T-helper 17 cell (primary cell): ENCODE results near the gene SULT1A2. TPM values are rescaled to one million over a fixed set of nuclear protein-coding genes. Genes with fewer than 3 reads are reported as not detected.
A peak's percentile ranks its signal among the peaks of the same experiment; 100 is the strongest.

Experiments used
- ATAC-seq: fragments of 150-1000 bp; cut with Tn5 transposase; 2 replicates; pipeline ENCODE4 v1.10.0; 2021; ENCODE audit warnings: mild to moderate bottlenecking, moderate library complexity
- DNase-seq, 3 donors: peaks; one replicate each; pipeline versions ENCODE4 v3.0.0 to v3.0.0-alpha.2; 2020 to 2021
- H3K9me3 ChIP-seq: one replicate; pipeline ENCODE4 v1.7.0; 2013; ENCODE audit warnings: low read length, mild to moderate bottlenecking; ENCODE audit not compliant: control insufficient read depth, poor library complexity, severe bottlenecking
- H3K27ac Mint-ChIP-seq: one replicate; pipeline ENCODE4 v1.8.0; 2022; ENCODE audit warnings: mild to moderate bottlenecking, moderate library complexity, mixed read lengths
- H3K27me3 Mint-ChIP-seq: one replicate; pipeline ENCODE4 v1.8.0; 2022; ENCODE audit warnings: mixed read lengths
- H3K36me3 Mint-ChIP-seq: one replicate; pipeline ENCODE4 v1.8.0; 2022; ENCODE audit warnings: low read depth, mixed read lengths
- H3K4me1 Mint-ChIP-seq: one replicate; pipeline ENCODE4 v1.8.0; 2022; ENCODE audit warnings: mild to moderate bottlenecking, mixed read lengths
- H3K4me3 Mint-ChIP-seq: one replicate; pipeline ENCODE4 v1.8.0; 2022; ENCODE audit warnings: mild to moderate bottlenecking, moderate library complexity, mixed read lengths
- total RNA-seq, 4 donors: library from RNA in 2 of 4; stranded (reverse) in 2 of 4; gene quantifications; one replicate each; pipeline ENCODE4 v1.2.3 and lab custom pipeline; 2022 to 2026

SULT1A2 gene
- total RNA-seq, 2 donors from 2014 or later: 0.22 TPM; not detected in 1

GRCh38 chr16:28592511-28592910 is 4.3 kb downstream of the SULT1A2 start:
- no peaks in the 10 kb centered on the region for H3K9me3 ChIP-seq
- DNase-seq (no peak), ATAC-seq (no peak)
- peaks cover 7% of the 10 kb centered on the region for H3K4me1 Mint-ChIP-seq
- no peak overlapping the region for H3K27ac Mint-ChIP-seq
- no peak overlapping the region for H3K4me3 Mint-ChIP-seq
- no peaks in the 10 kb centered on the region for H3K27me3 Mint-ChIP-seq
- peaks cover 9% of the 10 kb centered on the region for H3K36me3 Mint-ChIP-seq

- ATAC-seq (no peak), DNase-seq (no peak)
- Mint-ChIP-seq H3K36me3 (peaks cover 9% of the 10 kb centered on the region), H3K4me3 (no peak overlapping the region), H3K27me3 (no peaks in the 10 kb centered on the region), H3K27ac (no peak overlapping the region), H3K4me1 (peaks cover 7% of the 10 kb centered on the region)
- no peaks in the 10 kb centered on the region for H3K9me3 ChIP-seq
Observed at GRCh38 chr16:28591355-28591754, 5.5 kb downstream of the SULT1A2 start.

GRCh38 chr16:28590384-28591340 is 6.2 kb downstream of the SULT1A2 start:
- Mint-ChIP-seq H3K27me3 (no peaks in the 10 kb centered on the region), H3K27ac (no peak overlapping the region), H3K4me3 (no peak overlapping the region), H3K36me3 (peaks cover 9% of the 10 kb centered on the region), H3K4me1 (peaks cover 7% of the 10 kb centered on the region)
- DNase-seq (no peak), ATAC-seq (no peak)
- H3K9me3 ChIP-seq: no peaks in the 10 kb centered on the region

- DNase-seq: no peak
- peaks cover 9% of the 10 kb centered on the region for H3K36me3 Mint-ChIP-seq
Observed at GRCh38 chr16:28589930-28590329, 6.9 kb downstream of the SULT1A2 start.

GRCh38 chr16:28589069-28589468 is 7.8 kb downstream of the SULT1A2 start:
- Mint-ChIP-seq H3K4me3 (no peak overlapping the region), H3K4me1 (peaks cover 5% of the 10 kb centered on the region), H3K27ac (peak overlapping the region; percentile 79), H3K27me3 (no peaks in the 10 kb centered on the region), H3K36me3 (peaks cover 11% of the 10 kb centered on the region)
- H3K9me3 ChIP-seq: no peaks in the 10 kb centered on the region
- DNase-seq (no peak), ATAC-seq (no peak)

More at GRCh38 chr16:28589930-28590329, 6.9 kb downstream of the SULT1A2 start:
- H3K4me1 Mint-ChIP-seq: peaks cover 3% of the 10 kb centered on the region
- no peaks in the 10 kb centered on the region for H3K27me3 Mint-ChIP-seq
- no peak overlapping the region for H3K4me3 Mint-ChIP-seq
- ATAC-seq: no peak
- H3K27ac Mint-ChIP-seq: no peak overlapping the region
- no peaks in the 10 kb centered on the region for H3K9me3 ChIP-seq

- no peak overlapping the region for H3K4me3 Mint-ChIP-seq
- ATAC-seq (no peak), DNase-seq (no peak)
- H3K27ac Mint-ChIP-seq: no peak overlapping the region
- peaks cover 13% of the 10 kb centered on the region for H3K36me3 Mint-ChIP-seq
- no peaks in the 10 kb centered on the region for H3K27me3 Mint-ChIP-seq
- peaks cover 5% of the 10 kb centered on the region for H3K4me1 Mint-ChIP-seq
- no peaks in the 10 kb centered on the region for H3K9me3 ChIP-seq
Observed at GRCh38 chr16:28587386-28587785, 9.5 kb downstream of the SULT1A2 start.

- H3K36me3 Mint-ChIP-seq: peaks cover 16% of the 10 kb centered on the region
- H3K9me3 ChIP-seq: no peaks in the 10 kb centered on the region
- no peak overlapping the region for H3K4me3 Mint-ChIP-seq
- ATAC-seq (no peak), DNase-seq (no peak)
- H3K27ac Mint-ChIP-seq: no peak overlapping the region
- peaks cover 7% of the 10 kb centered on the region for H3K4me1 Mint-ChIP-seq
- H3K27me3 Mint-ChIP-seq: no peaks in the 10 kb centered on the region
Observed at GRCh38 chr16:28586466-28586865, 10.4 kb downstream of the SULT1A2 start.

- H3K4me3 Mint-ChIP-seq: no peak overlapping the region
- peaks cover 14% of the 10 kb centered on the region for H3K36me3 Mint-ChIP-seq
- ATAC-seq (no peak), DNase-seq (no peak)
- no peak overlapping the region for H3K27ac Mint-ChIP-seq
- H3K4me1 Mint-ChIP-seq: peaks cover 7% of the 10 kb centered on the region
- H3K27me3 Mint-ChIP-seq: no peaks in the 10 kb centered on the region
- H3K9me3 ChIP-seq: no peaks in the 10 kb centered on the region
Observed at GRCh38 chr16:28585674-28586073, 11.2 kb downstream of the SULT1A2 start.

GRCh38 chr16:28580726-28581315 is 16.0 kb downstream of the SULT1A2 start:
- Mint-ChIP-seq H3K27me3 (no peaks in the 10 kb centered on the region), H3K4me1 (peaks cover 17% of the 10 kb centered on the region), H3K4me3 (no peak overlapping the region), H3K36me3 (peaks cover 9% of the 10 kb centered on the region), H3K27ac (no peak overlapping the region)
- ATAC-seq: no peak
- DNase-seq: no peak
- H3K9me3 ChIP-seq: no peaks in the 10 kb centered on the region

- Mint-ChIP-seq H3K4me3 (no peak overlapping the region), H3K4me1 (peaks cover 32% of the 10 kb centered on the region), H3K36me3 (no peaks in the 10 kb centered on the region), H3K27me3 (no peaks in the 10 kb centered on the region), H3K27ac (no peak overlapping the region)
- ATAC-seq: no peak
- DNase-seq: no peak
- H3K9me3 ChIP-seq: no peaks in the 10 kb centered on the region
Observed at GRCh38 chr16:28575446-28576109, 21.3 kb downstream of the SULT1A2 start.

GRCh38 chr16:28574925-28575324 is 21.9 kb downstream of the SULT1A2 start:
- Mint-ChIP-seq H3K4me3 (no peak overlapping the region), H3K36me3 (no peaks in the 10 kb centered on the region), H3K4me1 (peaks cover 33% of the 10 kb centered on the region), H3K27ac (no peak overlapping the region), H3K27me3 (no peaks in the 10 kb centered on the region)
- ATAC-seq: no peak
- no peaks in the 10 kb centered on the region for H3K9me3 ChIP-seq
- DNase-seq: no peak

GRCh38 chr16:28573738-28574718 is 22.8 kb downstream of the SULT1A2 start:
- DNase-seq: no peak
- ATAC-seq: no peak
- Mint-ChIP-seq H3K36me3 (no peaks in the 10 kb centered on the region), H3K27ac (peak overlapping the region; percentile 63), H3K4me1 (peaks cover 38% of the 10 kb centered on the region), H3K4me3 (no peak overlapping the region), H3K27me3 (no peaks in the 10 kb centered on the region)
- no peaks in the 10 kb centered on the region for H3K9me3 ChIP-seq
